Chondrocyte (in vitro differentiated cells): ENCODE results near the gene VANGL1. TPM values are rescaled to one million over a fixed set of nuclear protein-coding genes. Genes with fewer than 3 reads are reported as not detected.

Experiments used
- DNase-seq: peaks from one replicate; pipeline ENCODE4 v3.0.0; 2021; ENCODE audit warnings: mixed read lengths, low spot score
- H3K27ac Mint-ChIP-seq: one replicate; pipeline ENCODE4 v1.8.0; 2021; ENCODE audit warnings: mild to moderate bottlenecking, moderate library complexity, mixed read lengths; ENCODE audit not compliant: unreplicated experiment
- H3K27me3 Mint-ChIP-seq: 2 replicates; pipeline ENCODE4 v1.8.0; 2021; ENCODE audit warnings: low read depth, mixed read lengths
- H3K36me3 Mint-ChIP-seq: 2 replicates; pipeline ENCODE4 v1.8.0; 2021; ENCODE audit warnings: low read depth, mixed read lengths
- H3K4me1 Mint-ChIP-seq: 2 replicates; pipeline ENCODE4 v1.8.0; 2021; ENCODE audit warnings: low read depth, mild to moderate bottlenecking, mixed read lengths
- H3K4me3 Mint-ChIP-seq: one replicate; pipeline ENCODE4 v1.8.0; 2021; ENCODE audit warnings: mild to moderate bottlenecking, moderate library complexity, mixed read lengths; ENCODE audit not compliant: unreplicated experiment
- H3K9me3 Mint-ChIP-seq: 2 replicates; pipeline ENCODE4 v1.8.0; 2021; ENCODE audit warnings: low read depth, mixed read lengths
- total RNA-seq: library from RNA; stranded (reverse); gene quantifications from 3 replicates; pipeline ENCODE4 v1.2.1, GENCODE V29; 2021
- TF ChIP-seq, protein P1 (sequence below): fragments of 200-600 bp; sonication (generic); IDR thresholded peaks from 2 replicates; pipeline ENCODE4 v1.5.0; 2021; ENCODE audit warnings: antibody characterized with exemption, mild to moderate bottlenecking, moderate library complexity

The VANGL1 gene
- total RNA-seq, 1 donor from 2014 or later = 16.2 TPM

DNA sequence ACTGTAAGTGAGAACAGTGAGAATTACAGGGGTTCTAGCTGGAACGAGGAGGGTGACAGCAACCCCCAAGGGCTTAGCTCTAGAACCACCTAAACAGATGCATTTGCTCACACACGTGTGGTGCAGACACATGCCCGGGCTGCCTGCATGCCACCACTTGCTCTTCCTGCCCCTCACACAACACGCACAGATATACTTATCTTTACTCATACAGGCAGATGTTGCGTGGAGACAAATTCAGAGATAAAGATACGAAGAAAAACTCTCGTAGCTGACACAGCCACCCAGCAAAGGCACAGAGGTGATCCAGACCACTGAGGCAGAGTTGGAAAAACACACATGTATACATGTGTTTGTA is 13.5 kb downstream of the VANGL1 start:
- DNase-seq = no peak
- Mint-ChIP-seq H3K36me3 (peaks cover 8% of the 10 kb centered on the region), H3K4me1 (peaks cover 22% of the 10 kb centered on the region), H3K27me3 (no peaks in the 10 kb centered on the region), H3K9me3 (no peaks in the 10 kb centered on the region), H3K27ac (peak overlapping the region; percentile 42), H3K4me3 (no peak overlapping the region)
- TF ChIP-seq, protein P1, sequence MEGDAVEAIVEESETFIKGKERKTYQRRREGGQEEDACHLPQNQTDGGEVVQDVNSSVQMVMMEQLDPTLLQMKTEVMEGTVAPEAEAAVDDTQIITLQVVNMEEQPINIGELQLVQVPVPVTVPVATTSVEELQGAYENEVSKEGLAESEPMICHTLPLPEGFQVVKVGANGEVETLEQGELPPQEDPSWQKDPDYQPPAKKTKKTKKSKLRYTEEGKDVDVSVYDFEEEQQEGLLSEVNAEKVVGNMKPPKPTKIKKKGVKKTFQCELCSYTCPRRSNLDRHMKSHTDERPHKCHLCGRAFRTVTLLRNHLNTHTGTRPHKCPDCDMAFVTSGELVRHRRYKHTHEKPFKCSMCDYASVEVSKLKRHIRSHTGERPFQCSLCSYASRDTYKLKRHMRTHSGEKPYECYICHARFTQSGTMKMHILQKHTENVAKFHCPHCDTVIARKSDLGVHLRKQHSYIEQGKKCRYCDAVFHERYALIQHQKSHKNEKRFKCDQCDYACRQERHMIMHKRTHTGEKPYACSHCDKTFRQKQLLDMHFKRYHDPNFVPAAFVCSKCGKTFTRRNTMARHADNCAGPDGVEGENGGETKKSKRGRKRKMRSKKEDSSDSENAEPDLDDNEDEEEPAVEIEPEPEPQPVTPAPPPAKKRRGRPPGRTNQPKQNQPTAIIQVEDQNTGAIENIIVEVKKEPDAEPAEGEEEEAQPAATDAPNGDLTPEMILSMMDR = no peak

DNA sequence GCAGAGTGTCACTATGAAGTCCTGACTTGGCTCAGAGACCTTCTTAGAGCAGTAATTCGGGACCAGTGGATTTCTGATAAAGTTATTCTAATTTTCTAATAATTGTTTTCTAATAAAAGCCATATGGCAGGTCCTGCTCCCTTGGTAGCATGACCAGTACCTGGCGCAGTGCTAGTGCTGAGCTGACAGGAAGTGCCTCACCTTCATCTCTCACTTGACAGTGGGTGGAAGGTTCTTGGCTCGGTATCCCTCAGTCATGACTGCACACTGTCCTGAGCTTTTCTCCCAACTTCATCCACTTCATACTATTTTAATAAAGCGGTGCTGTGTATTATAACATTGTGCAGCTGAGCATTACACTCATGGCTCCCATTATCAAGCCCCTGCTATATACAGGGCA is 14.1 kb downstream of the VANGL1 start:
- Mint-ChIP-seq H3K36me3 (peaks cover 13% of the 10 kb centered on the region), H3K27ac (no peak overlapping the region), H3K27me3 (no peaks in the 10 kb centered on the region), H3K4me1 (peaks cover 18% of the 10 kb centered on the region), H3K9me3 (no peaks in the 10 kb centered on the region), H3K4me3 (no peak overlapping the region)
- no peak for DNase-seq
- TF ChIP-seq, protein P1 = no peak

DNA sequence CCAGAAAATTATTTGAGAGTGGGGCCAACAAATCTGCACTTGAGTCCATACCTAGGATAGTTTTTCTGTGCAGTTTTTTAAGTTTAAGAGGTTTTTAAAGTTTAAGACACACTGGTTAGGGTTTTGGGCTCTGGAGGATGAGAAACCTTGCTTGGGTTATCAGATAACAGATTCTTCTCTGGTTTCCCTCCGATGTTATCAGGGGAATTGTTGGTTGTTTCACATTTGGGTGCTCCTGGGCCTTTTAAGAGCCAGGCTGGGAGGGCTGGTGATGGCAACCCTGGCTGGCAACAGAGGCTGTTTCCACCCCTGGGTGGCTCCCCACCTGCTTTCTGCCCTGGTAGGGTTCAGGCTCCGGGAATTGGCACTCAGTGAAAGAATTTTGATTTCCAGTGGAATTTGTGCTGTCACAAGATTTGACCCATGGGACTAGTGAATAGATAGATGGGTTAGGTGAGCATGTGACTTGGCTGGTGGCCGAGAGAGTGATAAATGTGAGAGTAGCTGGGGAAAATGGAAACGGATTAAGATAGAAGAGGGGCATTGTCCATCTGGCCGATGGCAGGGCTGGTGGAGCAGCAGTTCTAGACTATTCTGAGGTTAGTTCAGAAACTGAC is 14.8 kb downstream of the VANGL1 start:
- Mint-ChIP-seq H3K4me1 (peaks cover 17% of the 10 kb centered on the region), H3K27ac (no peak overlapping the region), H3K36me3 (peaks cover 13% of the 10 kb centered on the region), H3K9me3 (no peaks in the 10 kb centered on the region), H3K27me3 (no peaks in the 10 kb centered on the region), H3K4me3 (no peak overlapping the region)
- no peak for DNase-seq
- TF ChIP-seq, protein P1 = no peak

DNA sequence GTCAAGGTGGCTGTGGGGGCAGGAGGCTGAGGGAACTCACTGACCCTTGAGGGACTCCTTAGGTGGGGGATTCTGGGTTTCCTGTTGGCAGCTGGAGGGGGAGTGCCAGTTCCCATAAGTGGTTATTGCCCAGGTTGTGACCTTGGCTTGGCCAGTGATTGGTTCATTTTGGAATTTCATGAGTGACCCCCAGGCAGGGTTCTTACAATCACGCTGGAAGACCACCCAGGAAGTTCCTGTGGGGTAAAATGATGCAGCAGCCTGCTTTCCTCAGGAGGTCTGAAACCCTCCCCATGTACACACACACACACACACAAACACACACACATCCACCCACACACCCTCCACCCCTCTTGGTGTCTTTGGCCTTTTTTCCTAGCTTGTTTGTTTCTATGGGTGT is 16.9 kb downstream of the VANGL1 start:
- H3K36me3 Mint-ChIP-seq = peaks cover 18% of the 10 kb centered on the region
- H3K27ac Mint-ChIP-seq = no peak overlapping the region

DNA sequence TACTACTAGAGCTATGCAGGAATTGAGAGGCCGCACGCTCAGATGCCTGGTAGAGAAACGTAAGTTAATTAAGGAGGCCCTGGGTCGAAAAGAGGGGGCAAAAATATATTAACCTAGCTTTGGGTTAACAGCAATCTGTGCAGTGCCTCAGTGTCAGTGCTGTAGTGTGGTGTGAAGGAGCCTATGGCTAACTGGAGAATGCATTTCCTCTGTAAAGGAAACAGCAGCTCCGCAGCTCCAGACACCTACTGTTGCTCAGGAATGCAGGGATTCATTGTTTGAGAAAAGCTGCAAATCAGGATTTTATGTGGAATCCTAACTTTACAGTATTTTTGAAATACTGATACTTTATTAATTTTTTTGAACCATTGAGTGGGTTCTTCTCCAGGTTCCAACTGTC is 18.4 kb downstream of the VANGL1 start:
- no peak for DNase-seq
- H3K36me3 Mint-ChIP-seq = peaks cover 25% of the 10 kb centered on the region
- H3K4me3 Mint-ChIP-seq = no peak overlapping the region
- TF ChIP-seq, protein P1 = no peak
- H3K27me3 Mint-ChIP-seq = no peaks in the 10 kb centered on the region
- H3K4me1 Mint-ChIP-seq = peaks cover 6% of the 10 kb centered on the region
- no peak overlapping the region for H3K27ac Mint-ChIP-seq
- H3K9me3 Mint-ChIP-seq = no peaks in the 10 kb centered on the region

More for the DNA sequence above, 16.9 kb downstream of the VANGL1 start:
- Mint-ChIP-seq H3K4me1 (peaks cover 17% of the 10 kb centered on the region), H3K27me3 (no peaks in the 10 kb centered on the region), H3K9me3 (no peaks in the 10 kb centered on the region), H3K4me3 (no peak overlapping the region)
- TF ChIP-seq, protein P1 = no peak
- DNase-seq = no peak
